HCT116 (cell line): ENCODE data around the gene IL19. TPM values are rescaled to one million over a fixed set of nuclear protein-coding genes. Genes with fewer than 3 reads are reported as not detected.

ENCODE experiments used
- ATAC-seq: fragments of 200-7000 bp; cut with Tn5 transposase; 2 replicates; pipeline ENCODE4 v1.9.1; 2020; ENCODE audit warnings: mild to moderate bottlenecking, moderate library complexity
- BruUV-seq: library from RNA; stranded (reverse); fragments of 400-500 nt; replicated peaks from 2 replicates; lab custom pipeline; 2021; lab: Mats Ljungman, UMichigan
- CTCF ChIA-PET: fragments of 300-600 bp; sonication (Branson Sonifier 250); formaldehyde crosslinking; loops from one replicate; lab custom pipeline; 2021; ENCODE audit warnings: antibody characterized with exemption; lab: Charles Lee
- POLR2A ChIA-PET: fragments of 300-600, 350-600 bp; sonication (Branson Sonifier 250); formaldehyde crosslinking; loops from one replicate; lab custom pipeline; 2021; ENCODE audit warnings: antibody characterized with exemption; lab: Charles Lee
- RAD21 ChIA-PET, 2 experiments: fragments of 300-600 bp; sonication (Branson Sonifier 250); formaldehyde crosslinking; loops; one replicate each; lab custom pipeline; 2023; ENCODE audit warnings: low total read pairs in 2 of 2; ENCODE audit not compliant: uncharacterized antibody in 2 of 2, unreplicated experiment in 2 of 2, low non-redundant PET in 1 of 2; lab: Charles Lee
- DNase-seq: peaks from one replicate; pipeline ENCODE4 v3.0.0-alpha.2; 2010; ENCODE audit warnings: low read depth, low spot score
- H2AFZ ChIP-seq: fragments of 200-600 bp; shearing (Covaris generic), sonication (generic); 2 replicates; pipeline ENCODE4 v1.6.1; 2017; ENCODE audit warnings: low read depth, mixed run types, mixed read lengths, antibody characterized with exemption, low read length; ENCODE audit not compliant: poor library complexity, severe bottlenecking
- H3K27ac ChIP-seq: 2 replicates; pipeline ENCODE4 v1.5.1; 2012; ENCODE audit warnings: low read depth, low read length
- H3K27me3 ChIP-seq: fragments of 200-600 bp; sonication (generic); 2 replicates; pipeline ENCODE4 v1.6.1; 2016; ENCODE audit warnings: mixed run types, low read length, mixed read lengths; ENCODE audit not compliant: insufficient read depth
- H3K36me3 ChIP-seq, 2 experiments: fragments of 200-500 bp in 1 of 2; fragments of 200-600 bp in 1 of 2; sonication (Bioruptor generic) in 1 of 2; sonication (generic) in 1 of 2; 2 replicates each; pipeline versions ENCODE4 v1.5.1 to v1.6.1; 2014 to 2016; ENCODE audit warnings: low read length in 2 of 2, inconsistent platforms in 1 of 2, mixed read lengths in 1 of 2, mixed run types in 1 of 2; ENCODE audit not compliant: insufficient read depth in 2 of 2, control insufficient read depth in 1 of 2
- H3K4me1 ChIP-seq, 2 experiments: fragments of 200-600 bp in 1 of 2; sonication (generic) in 1 of 2; 2 replicates each; pipeline versions ENCODE4 v1.5.1 to v1.6.1; 2012 to 2017; ENCODE audit warnings: low read length in 2 of 2, inconsistent platforms in 1 of 2, mild to moderate bottlenecking in 1 of 2, mixed read lengths in 1 of 2, mixed run types in 1 of 2, moderate library complexity in 1 of 2; ENCODE audit not compliant: insufficient read depth in 2 of 2, control insufficient read depth in 1 of 2
- H3K4me2 ChIP-seq: fragments of 200-600 bp; sonication (generic); 2 replicates; pipeline ENCODE4 v1.6.1; 2017; ENCODE audit warnings: mixed run types, low read length, mixed read lengths
- H3K4me3 ChIP-seq, 2 experiments: fragments of 200-600 bp in 1 of 2; sonication (generic) in 1 of 2; replicated peaks in 1 of 2; 2 replicates each; pipeline ENCODE4 v1.5.1; 2011 to 2016; ENCODE audit warnings: low read length in 2 of 2, control low read depth in 1 of 2, low read depth in 1 of 2, mild to moderate bottlenecking in 1 of 2, mixed read lengths in 1 of 2, mixed run types in 1 of 2
- H3K79me2 ChIP-seq: fragments of 200-600 bp; sonication (generic); 2 replicates; pipeline ENCODE4 v1.6.1; 2017; ENCODE audit warnings: mild to moderate bottlenecking, mixed run types, low read length, moderate library complexity, mixed read lengths; ENCODE audit not compliant: insufficient read depth
- H3K9ac ChIP-seq: fragments of 200-600 bp; sonication (generic); 2 replicates; pipeline ENCODE4 v1.6.1; 2016; ENCODE audit warnings: low read length, mixed read lengths
- H3K9me2 ChIP-seq: fragments of 200-600 bp; sonication (generic), shearing (Covaris generic); 2 replicates; pipeline ENCODE4 v1.6.1; 2017; ENCODE audit warnings: mixed run types, mild to moderate bottlenecking, moderate library complexity; ENCODE audit not compliant: insufficient read depth
- H3K9me3 ChIP-seq, 2 experiments: fragments of 200-500 bp in 1 of 2; fragments of 200-600 bp in 1 of 2; sonication (Bioruptor generic) in 1 of 2; sonication (generic) in 1 of 2; 2 replicates each; pipeline ENCODE4 v1.6.1; 2014 to 2017; ENCODE audit warnings: low read length in 2 of 2, mixed read lengths in 2 of 2, inconsistent platforms in 1 of 2, low read depth in 1 of 2, mild to moderate bottlenecking in 1 of 2, mixed run types in 1 of 2, moderate library complexity in 1 of 2; ENCODE audit not compliant: control insufficient read depth in 1 of 2, insufficient read depth in 1 of 2
- H4K20me1 ChIP-seq: fragments of 200-600 bp; sonication (generic), shearing (Covaris generic); 2 replicates; pipeline ENCODE4 v1.6.1; 2017; ENCODE audit warnings: mixed run types, mild to moderate bottlenecking, moderate library complexity; ENCODE audit not compliant: insufficient read depth
- CEBPB ChIP-seq: IDR thresholded peaks from 2 replicates; pipeline ENCODE4 v1.6.1; 2012; ENCODE audit warnings: low read depth
- CTCF ChIP-seq, 3 experiments: fragments of 200-600 bp in 1 of 3; sonication (generic) in 1 of 3; IDR thresholded peaks in 2 of 3; conservative IDR thresholded peaks in 1 of 3; 2 replicates each; pipeline ENCODE4 v1.5.1; 2012 to 2017; ENCODE audit warnings: low read depth in 2 of 3, low read length in 2 of 3, antibody characterized with exemption in 1 of 3, borderline replicate concordance in 1 of 3, control low read depth in 1 of 3, mild to moderate bottlenecking in 1 of 3, mixed read lengths in 1 of 3, mixed run types in 1 of 3, moderate library complexity in 1 of 3; ENCODE audit not compliant: insufficient read depth in 1 of 3
- ELF1 ChIP-seq: IDR thresholded peaks from 2 replicates; pipeline ENCODE4 v1.6.1; 2012; ENCODE audit warnings: low read depth, borderline replicate concordance
- EZH2 ChIP-seq: fragments of 200-600 bp; sonication (generic); IDR thresholded peaks from 2 replicates; pipeline ENCODE4 v1.6.1; 2017; ENCODE audit warnings: antibody characterized with exemption, mixed run types
- EZH2phosphoT487 ChIP-seq: fragments of 200-600 bp; IDR thresholded peaks from 2 replicates; pipeline ENCODE4 v1.6.1; 2018; ENCODE audit warnings: antibody characterized with exemption, borderline replicate concordance
- JUND ChIP-seq: IDR thresholded peaks from 2 replicates; pipeline ENCODE4 v1.6.1; 2012
- MAX ChIP-seq: IDR thresholded peaks from 2 replicates; pipeline ENCODE4 v1.6.1; 2012
- POLR2AphosphoS5 ChIP-seq: IDR thresholded peaks from 2 replicates; pipeline ENCODE4 v1.6.1; 2011; ENCODE audit warnings: mild to moderate bottlenecking, low read depth, low read length, moderate library complexity
- SIN3A ChIP-seq: IDR thresholded peaks from 2 replicates; pipeline ENCODE4 v1.6.1; 2012; ENCODE audit warnings: low read depth
- SP1 ChIP-seq: IDR thresholded peaks from 2 replicates; pipeline ENCODE4 v1.6.1; 2012; ENCODE audit warnings: low read depth
- SRF ChIP-seq: IDR thresholded peaks from 2 replicates; pipeline ENCODE4 v1.6.1; 2012; ENCODE audit warnings: low read depth
- YY1 ChIP-seq: IDR thresholded peaks from 2 replicates; pipeline ENCODE4 v1.6.1; 2011; ENCODE audit warnings: low read length, low read depth, moderate library complexity, mild to moderate bottlenecking; ENCODE audit not compliant: insufficient replicate concordance; ENCODE audit errors: extremely low read depth
- ZBTB33 ChIP-seq: IDR thresholded peaks from 2 replicates; pipeline ENCODE4 v1.6.1; 2011; ENCODE audit warnings: mild to moderate bottlenecking, low read length, moderate library complexity; ENCODE audit not compliant: insufficient replicate concordance; ENCODE audit errors: extremely low read depth
- intact Hi-C: fragments of 100-400 bp; cut with micrococcal nuclease; formaldehyde crosslinking; loops from 2 replicates; pipeline ENCODE4 v1.10.0; 2022
- total RNA-seq: library from RNA; stranded (reverse); gene quantifications from one replicate; pipeline ENCODE4 v1.2.1, GENCODE V29; 2021; ENCODE audit not compliant: unreplicated experiment

The IL19 gene
- total RNA-seq, 1 experiment from 2014 or later, result not detected

- ChIA-PET POLR2A (no interaction called here), CTCF (no interaction called here), RAD21 (no interaction called here)
- no TSS peak for BruUV-seq
- ATAC-seq (no peak), DNase-seq (no peak)
- Histone ChIP-seq H3K36me3 (no peaks in the 10 kb centered on the region), H3K27me3 (peaks cover 42% of the 10 kb centered on the region), H3K9me3 (no peaks in the 10 kb centered on the region), H3K4me3 (no peak overlapping the region), H3K9me2 (no peaks in the 10 kb centered on the region), H4K20me1 (no peaks in the 10 kb centered on the region), H3K4me1 (no peaks in the 10 kb centered on the region), H3K27ac (no peak overlapping the region), H3K9ac (no peak overlapping the region), H3K4me2 (no peak overlapping the region), H2AFZ (no peak overlapping the region), H3K79me2 (no peaks in the 10 kb centered on the region)
- intact Hi-C loops, result no loop called here
- TF ChIP-seq ELF1 (no peak), SRF (no peak)
Observed at GRCh38 chr1:206839006-206839560, 68.5 kb downstream of the IL19 start.

- DNase-seq (no peak), ATAC-seq (no peak)
- no peaks in the 10 kb centered on the region for H3K9me2 ChIP-seq
- H3K27me3 ChIP-seq, result peaks cover 34% of the 10 kb centered on the region
- no peaks in the 10 kb centered on the region for H3K36me3 ChIP-seq
- H3K9ac ChIP-seq, result no peak overlapping the region
- intact Hi-C loops, result no loop called here
- no peaks in the 10 kb centered on the region for H3K79me2 ChIP-seq
- no peak overlapping the region for H3K4me3 ChIP-seq
- no peak overlapping the region for H2AFZ ChIP-seq
- no peak overlapping the region for H3K4me2 ChIP-seq
- ChIA-PET POLR2A (no interaction called here), RAD21 (no interaction called here), CTCF (no interaction called here)
- BruUV-seq, result no TSS peak
- no peak overlapping the region for H3K27ac ChIP-seq
- no peaks in the 10 kb centered on the region for H3K4me1 ChIP-seq
- no peaks in the 10 kb centered on the region for H3K9me3 ChIP-seq
- no peaks in the 10 kb centered on the region for H4K20me1 ChIP-seq
- TF ChIP-seq CEBPB, result no peak
- no peak for TF ChIP-seq EZH2
- no peak for TF ChIP-seq SIN3A
- no peak for TF ChIP-seq SRF
- TF ChIP-seq JUND, result no peak
- no peak for TF ChIP-seq ZBTB33
- TF ChIP-seq EZH2phosphoT487, result no peak
- no peak for TF ChIP-seq SP1
- TF ChIP-seq YY1, result no peak
- TF ChIP-seq MAX, result no peak
- no peak for TF ChIP-seq POLR2AphosphoS5
- TF ChIP-seq CTCF (IDR thresholded peaks at IDR 0.05 in 2 of 3, conservative IDR thresholded peaks at IDR 0.05 in 1 of 3; ENCODE audit: borderline replicate concordance in 1 of 3, insufficient read depth in 1 of 3, low read depth in 2 of 3, low read length in 2 of 3), result no peak
Observed at GRCh38 chr1:206839857-206840256, 69.3 kb downstream of the IL19 start.
